IPS-NIHi11 (cell line): ENCODE measurements around the gene RXFP1.

Source experiments
- DNase-seq: peaks from one replicate; pipeline ENCODE4 v3.0.0; 2012; ENCODE audit warnings: mixed read lengths, low spot score

Gene RXFP1

DNA sequence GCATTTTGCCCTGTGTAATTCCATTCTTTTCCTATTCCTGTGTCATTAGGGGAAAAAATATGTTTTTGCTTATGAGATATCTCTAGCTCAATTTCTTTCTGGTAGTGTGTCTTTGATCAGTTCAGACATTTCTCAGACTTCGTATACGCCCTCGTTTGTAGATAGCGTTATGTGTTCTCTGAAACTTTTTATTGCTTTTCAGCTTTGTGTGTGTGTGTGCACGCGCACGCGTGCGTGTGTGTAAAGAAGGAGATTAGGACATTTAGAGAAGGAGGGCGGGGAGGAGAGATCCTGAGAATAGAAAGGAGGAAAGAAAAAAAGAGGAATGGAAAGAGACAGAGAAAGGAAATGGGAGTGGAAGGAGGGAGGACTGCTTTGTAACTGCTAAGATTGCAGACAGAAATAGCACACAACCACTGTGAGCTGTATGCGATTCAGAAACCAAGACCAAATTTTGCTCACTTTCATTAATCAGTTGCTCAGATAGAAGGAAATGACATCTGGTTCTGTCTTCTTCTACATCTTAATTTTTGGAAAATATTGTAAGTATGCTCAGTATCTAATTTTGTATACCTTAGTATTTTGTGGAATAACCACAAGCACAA is at the start of gene RXFP1:
RXFP1 (plus strand) TSS at position 399 of the 605 bp plus-strand sequence; CDS start at position 494, 95 bp downstream.
- DNase-seq = no peak

DNA sequence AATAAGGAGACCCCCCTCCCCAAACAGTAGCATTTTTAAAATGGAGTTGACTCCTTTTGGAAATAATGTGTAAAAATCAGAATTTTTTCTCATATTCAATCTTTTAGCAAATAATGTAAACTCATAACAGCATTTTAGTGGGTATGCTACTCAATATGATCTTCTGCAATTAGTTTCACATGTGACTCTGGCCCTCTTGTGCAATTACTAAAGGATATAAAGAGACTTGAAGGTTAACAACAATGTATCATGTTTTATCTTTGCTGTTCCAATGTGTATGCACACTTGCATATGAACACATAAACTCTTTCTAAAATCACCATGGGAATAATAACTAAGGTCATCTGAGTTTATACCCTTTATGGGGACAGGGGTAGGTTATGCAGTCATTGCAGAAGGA is 39.9 kb upstream of the RXFP1 start:
- no peak for DNase-seq

DNA sequence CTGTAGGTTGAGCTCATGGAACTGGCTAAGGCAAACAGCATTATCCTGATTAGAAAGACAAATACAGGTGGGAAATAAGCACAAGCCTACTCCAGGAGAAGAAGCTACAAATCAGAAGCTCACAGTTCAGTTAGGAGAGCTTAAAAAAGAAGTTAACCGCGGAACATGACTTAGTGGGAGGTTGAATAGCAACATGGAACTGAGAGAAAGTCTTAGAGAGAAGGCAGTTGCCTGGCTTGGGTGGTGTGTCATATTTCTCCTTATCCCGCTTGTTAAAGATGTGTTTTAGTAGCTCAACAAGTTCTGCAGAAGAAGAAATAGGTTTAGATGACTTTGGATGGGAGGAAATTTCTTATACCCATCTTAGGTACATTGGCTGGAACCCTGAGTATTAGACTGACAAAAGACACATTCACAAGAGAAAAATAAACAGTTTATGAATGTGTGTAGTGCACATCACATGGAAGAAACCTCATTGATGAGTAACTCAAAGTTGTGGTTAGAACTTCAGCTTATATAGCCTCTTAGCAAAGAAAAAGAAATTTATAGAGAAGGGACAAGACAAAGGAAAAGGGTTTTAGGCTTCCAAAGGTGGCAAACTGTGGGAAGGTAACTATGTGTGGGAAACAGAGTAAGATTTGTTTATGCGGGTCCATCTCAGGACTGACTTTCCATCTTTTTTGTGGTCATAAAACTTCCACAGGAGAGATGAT is 37.4 kb upstream of the RXFP1 start:
- DNase-seq = no peak

DNA sequence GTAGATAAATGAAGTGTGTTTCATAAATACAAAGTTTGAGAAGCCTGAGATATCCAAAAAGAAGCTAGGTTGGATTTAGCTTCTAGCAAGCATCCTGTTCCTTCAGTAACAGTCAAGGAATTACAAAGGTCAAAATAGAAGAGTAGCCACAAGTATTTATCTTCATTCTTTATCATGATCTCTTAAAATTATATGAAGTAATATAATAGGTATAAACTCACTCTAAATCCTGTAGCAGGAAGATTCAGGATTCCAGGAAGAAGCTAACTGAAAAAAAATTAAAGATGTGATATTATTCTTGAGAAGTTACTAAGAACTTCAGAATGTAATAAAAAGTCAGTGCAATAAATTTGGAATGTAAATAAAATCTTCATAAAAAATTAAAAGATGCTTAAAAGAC is 31.1 kb upstream of the RXFP1 start:
- no peak for DNase-seq

DNA sequence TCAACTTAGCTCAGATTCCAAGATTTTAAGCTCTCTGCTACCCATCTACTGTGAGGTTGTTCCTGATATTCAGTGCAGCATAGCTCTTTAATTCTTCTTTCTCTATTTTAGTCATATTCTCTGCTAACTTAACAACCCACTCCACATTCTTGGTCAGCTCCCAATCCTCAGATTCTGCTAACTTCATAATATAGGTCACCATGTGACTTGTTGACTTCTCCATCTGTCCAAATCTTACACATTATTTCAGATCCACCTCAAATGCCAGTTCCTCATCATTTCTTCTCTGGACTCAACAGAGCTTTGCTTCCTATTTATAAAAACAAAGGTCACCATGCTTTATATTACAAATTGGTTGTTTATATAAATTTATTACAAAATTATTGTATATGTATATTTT is 29.3 kb upstream of the RXFP1 start:
- no peak for DNase-seq

DNA sequence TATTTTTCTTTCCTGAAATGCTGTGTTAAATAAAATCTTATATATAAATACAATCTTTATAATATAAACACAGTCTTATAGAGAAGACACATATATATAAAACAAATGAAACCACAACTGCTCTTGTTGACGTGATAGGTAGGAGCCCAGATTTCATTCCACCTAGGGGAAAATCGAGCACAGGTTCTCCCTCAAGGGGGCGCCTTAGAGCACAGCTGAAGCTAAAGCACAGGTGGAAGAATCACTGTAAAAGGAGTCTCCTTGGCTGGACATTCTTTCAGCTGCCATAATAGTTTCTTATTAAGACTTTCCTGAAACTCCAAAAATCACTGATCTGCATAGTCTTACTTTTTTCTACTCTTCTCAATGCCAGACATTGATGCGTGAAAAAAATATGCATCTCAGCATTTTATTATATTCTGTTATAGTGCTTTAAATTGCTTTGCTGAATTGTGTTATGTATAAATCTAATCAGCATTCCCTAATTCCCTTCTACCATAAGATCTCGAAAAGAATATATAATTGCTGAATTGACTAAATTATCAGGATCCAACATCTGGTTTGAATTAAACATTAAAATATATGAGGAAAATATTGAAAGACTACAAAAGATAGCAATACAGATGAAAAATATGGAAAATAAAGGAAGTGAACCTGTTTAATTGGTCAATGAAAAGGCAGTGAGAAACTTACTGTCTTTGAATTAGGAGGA is 25.5 kb upstream of the RXFP1 start:
- peak; percentile 74 for DNase-seq

DNA sequence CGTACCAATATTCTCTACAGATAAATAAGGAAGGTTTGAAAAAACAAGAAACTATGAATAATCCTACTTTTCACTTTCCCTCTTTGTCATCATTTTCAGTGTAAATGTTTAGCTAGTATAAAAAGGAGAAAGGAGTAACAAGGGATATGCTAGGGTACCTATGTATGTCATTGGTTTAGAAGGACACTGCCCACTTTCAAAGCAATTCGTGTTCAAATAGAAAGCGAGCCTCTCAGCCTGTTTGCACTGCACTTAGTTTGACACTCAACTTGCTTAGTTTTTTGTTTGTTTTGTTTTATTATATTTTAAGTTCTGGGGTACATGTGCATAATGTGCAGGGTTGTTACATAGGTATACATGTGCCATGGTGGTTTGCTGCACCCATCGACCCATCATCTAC is 21.6 kb upstream of the RXFP1 start:
- no peak for DNase-seq

DNA sequence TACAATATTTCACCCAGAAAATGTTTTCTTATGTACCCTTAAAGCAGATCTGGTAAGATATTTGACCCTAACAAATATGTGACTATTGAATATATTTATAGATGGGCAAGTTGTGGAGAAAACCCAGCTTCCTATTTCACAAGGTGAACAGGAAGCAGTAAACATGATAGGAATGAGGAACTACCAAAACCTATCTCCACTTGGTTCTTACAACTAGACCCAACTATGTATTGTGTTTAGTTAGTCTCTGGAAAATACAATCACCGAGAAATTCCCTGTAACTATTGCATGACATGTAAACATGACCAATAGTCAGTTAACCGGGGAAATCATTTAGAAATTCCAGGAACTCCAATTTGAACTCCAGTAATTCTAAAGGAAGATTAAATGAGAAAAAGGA is 8.4 kb upstream of the RXFP1 start:
- no peak for DNase-seq

DNA sequence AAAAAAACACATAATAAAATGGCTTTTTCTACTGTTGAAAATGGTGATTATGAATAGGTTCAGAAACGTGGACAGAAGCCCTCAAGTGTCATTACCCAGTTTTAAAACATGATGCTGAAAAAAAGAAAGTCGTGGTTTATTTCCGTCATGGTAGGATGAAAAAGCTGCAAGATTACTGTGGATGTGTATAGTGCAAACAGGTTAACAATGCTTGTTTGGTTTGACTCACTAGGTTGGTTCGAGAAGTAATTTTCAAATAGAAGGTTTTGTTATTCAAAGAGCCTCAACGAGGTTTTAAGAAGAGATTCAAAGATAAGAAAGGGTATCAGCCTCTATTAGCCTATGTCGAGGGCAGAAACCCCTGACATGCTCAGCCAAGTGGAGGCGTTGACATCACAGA is 2.5 kb upstream of the RXFP1 start:
- DNase-seq = no peak

DNA sequence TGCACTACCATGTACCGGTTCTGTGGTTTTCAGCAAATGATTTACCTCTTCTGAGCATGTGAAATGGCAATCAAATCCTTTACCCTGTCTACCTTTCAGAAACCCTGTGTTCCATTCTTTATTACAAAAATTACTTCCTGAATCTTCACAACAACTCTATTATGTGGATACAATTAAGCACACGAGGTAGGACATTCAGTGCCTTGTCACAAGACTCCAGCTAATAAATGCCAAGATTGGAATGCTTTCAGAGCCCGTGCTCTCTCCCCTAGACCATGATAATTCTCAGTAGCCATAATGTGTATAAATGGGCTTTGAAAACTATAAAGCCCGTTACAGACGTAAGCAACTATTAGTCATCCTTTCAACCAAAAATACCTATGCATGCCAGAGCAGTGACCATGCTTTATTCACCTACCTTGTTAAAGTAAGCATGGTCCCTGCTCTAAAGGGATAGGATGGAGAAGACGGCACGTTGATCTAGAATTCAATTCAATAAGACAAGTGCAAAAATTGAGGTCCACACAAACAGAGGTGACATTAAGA is 2.4 kb downstream of the RXFP1 start:
- no peak for DNase-seq

DNA sequence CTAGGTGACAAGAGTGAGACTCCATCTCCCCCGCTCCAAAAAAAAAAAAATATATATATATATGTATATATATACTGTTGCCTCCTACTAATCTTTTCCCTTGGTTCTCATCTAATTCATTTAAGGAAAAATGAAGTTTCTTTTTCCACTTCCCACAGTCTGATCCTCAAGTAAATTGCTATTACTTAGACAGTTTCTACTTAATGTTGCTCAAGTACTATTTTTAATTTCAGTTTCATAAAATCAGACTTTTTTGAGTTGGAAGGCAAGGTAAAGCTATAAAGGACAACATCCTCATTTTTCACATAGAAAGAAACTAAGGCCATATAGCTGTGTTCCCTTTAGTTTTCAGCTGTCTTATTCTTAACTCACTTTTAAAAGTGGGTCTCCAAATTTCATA is 5.8 kb downstream of the RXFP1 start:
- no peak for DNase-seq

DNA sequence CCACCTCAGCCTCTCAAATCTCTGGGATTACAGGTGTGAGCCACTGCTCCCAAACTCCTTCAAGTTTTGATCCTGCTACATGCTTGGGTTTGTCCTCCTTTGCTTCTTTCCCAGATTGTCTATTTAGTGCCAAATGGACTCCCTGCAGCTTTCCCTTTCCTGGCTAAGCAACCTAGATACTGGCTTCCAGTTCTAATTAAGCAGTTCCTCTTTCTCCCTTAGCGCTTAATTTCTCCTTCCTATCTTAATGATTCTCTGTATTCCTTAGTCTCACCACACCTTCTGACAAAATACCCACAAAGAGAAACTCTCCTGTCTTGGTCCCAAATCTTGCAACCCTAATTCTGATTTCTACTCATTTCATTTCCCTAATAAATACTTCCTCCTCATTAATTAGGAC is 7.8 kb downstream of the RXFP1 start:
- DNase-seq = no peak

DNA sequence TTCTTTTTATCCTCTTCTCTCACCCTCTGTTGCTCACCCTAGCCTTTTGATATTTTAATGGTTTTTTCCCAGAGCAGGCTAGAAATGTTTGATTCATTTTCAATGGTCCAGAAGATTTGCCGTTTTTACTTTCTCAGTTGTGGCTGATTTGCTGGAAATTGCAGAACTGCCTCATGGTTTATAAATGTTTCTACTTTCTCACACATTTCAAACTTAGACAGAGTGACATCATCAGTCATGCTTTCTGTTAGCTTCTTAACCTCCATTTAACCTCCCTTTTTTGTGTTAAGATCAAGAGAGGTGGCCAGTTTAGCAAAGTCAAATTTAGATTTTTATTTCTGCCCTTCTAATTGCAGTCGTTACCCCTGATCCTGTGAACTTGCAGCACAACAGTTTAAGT is 8.7 kb downstream of the RXFP1 start:
- DNase-seq = no peak

DNA sequence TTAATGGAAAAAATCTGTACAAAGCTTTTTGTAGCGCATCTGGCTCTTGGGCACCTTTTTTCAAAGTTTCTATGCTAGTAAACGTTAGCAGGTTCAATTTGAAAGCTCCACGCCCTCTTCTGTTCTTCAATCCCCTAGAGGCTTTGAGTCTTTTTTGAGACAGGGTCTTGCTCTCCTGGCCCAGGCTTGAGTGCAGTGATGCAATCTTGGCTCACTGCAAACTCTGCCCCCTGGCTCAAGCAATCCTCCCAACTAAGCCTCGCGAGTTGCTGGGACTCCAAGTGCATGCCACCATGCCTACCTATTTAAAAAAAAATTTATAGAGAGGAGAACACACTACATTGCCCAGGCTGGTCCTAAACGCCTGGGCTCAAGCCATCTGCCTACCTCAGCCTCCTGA is 9.2 kb downstream of the RXFP1 start:
- no peak for DNase-seq

DNA sequence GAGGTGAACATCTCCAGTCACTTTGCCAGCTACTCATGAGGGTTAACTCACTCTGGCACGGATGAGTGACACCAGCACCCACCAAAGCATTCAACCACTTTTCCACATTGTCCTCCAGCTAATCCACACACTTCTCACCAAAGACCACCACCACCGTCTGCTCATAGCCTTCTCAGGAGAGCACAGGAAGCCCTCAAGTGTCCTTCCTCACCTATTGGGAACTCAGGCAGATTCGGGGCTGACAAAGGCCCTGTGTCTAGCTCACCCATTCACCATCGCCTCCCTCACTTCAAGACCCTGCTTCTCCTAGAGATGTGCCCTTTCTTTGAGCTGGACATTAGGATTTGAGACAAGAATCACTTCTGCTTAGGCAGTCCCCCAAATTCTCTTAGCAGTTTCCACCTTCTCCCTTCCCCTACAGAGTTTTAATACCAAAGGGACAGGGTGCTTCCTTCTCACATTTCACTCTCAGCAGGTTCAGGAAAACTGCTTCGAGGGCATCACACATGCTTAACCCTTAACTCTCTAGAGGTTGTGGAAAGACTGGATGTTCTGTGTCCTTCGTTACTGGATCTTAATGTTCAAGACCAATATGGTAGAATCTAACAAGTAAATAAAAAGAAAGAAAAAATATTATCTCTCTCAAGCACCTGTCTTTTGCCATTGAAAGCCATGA is 11.0 kb downstream of the RXFP1 start:
- DNase-seq = no peak

DNA sequence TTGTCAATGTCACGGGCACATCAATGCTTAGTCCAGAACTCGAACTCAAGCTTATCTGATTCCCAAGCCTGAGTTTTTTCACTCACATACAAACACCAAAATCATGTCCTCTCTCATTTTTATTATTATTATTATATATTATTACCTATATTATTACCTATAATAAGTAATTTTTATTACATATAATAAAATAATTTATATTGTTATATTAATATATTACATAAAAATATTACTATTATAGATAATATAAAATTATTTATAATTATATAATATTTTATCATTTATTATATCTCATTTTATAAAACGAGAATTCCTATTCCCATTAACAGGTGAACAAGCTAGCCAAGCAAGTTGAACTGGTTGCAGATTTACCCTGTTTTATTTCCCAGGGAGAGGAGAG is 13.0 kb downstream of the RXFP1 start:
- DNase-seq = no peak

DNA sequence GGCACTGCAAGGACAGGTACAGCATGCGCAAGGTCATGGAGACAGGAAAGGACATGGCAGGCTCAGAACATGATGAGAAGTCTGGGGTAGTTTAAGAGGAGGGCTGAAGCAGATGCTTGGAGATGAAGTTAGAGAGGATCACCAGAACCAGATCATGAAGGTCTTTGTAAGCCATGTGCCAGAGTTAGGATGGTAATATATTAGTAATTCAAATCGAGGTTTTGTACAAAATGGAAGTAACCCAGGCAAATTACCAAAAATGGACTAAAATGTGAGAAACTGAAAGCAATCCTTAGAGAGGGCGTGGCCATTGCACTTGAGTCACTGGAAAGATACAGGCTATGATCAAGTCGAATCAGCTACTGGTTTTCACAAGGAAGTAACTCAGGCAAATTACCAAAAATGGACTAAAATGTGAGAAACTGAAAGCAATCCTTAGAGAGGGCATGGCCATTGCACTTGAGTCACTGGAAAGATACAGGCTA is 13.5 kb downstream of the RXFP1 start:
- DNase-seq = no peak

DNA sequence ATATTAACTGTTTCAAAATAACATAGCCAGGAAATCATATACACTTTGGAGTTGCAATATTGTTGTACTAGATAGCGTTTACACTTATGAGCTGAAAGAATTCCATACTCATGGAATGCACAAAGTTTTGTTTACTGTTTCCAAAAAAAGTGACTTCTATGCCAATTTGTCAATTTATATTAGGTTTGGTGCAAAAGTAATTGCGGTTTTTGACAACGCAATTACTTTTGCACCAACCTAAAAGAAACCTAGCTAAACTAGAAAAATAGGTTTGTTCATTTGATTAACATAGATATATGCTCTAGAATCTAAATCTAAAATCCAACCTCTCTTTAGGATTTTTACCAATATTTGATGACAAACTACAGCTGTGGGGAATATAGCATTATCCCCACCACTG is 15.2 kb downstream of the RXFP1 start:
- DNase-seq = no peak

DNA sequence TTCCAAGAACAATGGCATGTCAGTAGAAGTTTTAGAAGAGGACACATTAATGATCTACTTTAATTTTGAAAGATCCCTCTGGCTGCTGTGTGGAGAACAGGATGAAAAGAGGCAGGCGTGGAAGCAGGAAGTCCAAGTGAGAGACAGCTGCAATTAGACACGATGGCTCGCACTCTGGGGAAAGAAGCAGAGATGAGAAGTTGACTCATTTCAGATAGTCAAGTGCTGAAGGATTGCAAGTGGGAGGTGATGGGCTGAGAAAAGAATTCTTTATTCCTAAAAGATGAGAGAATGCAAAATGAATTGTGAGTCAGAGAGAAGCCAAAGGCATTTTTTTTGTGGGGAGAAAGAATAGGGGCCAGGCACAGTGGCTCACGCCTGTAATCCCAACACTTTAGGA is 16.5 kb downstream of the RXFP1 start:
- DNase-seq = no peak

DNA sequence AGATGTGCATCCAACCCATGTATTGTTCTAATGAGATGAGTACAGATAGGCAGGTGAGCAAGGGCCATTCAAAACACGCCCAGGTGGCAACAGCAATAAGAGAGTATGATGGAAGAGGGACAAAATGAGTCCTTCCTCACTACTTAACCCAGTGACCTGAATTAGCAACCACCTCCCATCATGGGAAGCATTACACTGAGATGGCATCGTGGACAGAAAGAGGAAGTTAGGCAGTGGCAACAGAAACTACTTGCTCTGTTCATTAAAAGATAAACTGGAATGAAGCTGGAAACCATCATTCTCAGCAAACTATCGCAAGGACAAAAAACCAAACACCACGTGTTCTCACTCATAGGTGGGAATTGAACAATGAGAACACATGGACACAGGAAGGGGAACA is 17.2 kb downstream of the RXFP1 start:
- DNase-seq = no peak

DNA sequence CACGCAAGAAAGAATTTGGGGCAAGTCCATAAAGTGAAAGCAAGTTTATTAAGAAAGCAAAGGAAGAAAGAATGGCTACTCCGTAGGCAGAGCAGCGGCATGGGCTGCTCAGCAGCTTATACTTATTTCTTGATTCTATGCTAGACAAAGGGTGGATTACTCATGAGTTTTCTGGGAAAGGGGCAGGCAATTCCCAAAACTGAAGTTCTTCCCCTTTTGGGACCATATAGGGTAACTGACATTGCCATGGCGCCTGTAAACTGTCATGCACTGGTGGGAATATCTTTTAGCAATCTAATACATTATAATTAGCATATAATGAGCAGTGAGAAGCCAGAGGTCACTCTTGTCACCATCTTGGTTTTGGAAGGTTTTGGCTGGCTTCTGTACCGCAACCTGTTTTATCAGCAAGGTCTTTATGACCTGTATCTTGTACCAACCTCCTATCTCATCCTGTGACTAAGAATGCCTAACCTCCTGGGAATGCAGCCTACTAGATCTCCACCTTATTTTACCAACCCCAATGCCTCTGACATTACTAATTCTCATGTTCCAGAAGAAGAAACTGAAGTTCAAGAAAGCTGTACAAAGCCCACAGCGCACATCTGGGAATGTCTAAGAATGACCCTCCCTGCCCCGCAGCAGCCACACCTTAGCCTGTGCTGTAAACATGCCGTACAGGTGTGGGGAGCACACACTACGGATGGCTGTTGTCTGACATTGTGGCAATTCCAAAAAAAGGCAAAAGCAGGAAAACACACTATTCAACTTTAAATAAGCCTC is 18.6 kb downstream of the RXFP1 start:
- no peak for DNase-seq

DNA sequence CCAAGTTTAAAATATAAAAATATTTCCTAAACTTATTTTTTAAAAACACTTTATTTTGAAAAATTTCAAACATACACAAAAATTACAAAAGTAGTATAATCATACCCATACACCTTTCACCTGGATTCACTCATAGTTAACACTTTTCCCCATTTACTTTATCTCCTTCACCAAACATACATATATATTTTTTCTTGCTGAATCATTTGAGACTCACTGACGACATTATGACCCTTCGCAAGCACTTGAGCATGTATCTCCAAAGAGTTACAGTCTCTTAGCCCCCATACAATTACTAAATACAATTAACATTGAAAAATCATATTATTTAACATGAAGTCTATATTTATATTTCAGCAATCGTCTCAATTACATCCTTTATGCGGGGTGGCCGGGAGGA is 19.8 kb downstream of the RXFP1 start:
- DNase-seq = no peak
